Small intestine (tissue), 7 donors: ENCODE measurements around the gene MED12L. TPM values are rescaled to one million over a fixed set of nuclear protein-coding genes. Genes with fewer than 3 reads are reported as not detected.

Experiments used
- DNase-seq, 2 donors: peaks; one replicate each; pipeline versions ENCODE4 v3.0.0 to v3.0.0-alpha.2; 2013
- FAIRE-seq: peaks from 2 replicates; lab custom pipeline; 2012; peaks lifted over from hg19 to GRCh38; lab: Jason Lieb, UNC
- H3K27ac ChIP-seq, 3 donors: one replicate each; pipeline ENCODE4 v1.5.1; 2013; ENCODE audit warnings: low read length in 2 of 3, mild to moderate bottlenecking in 2 of 3, control low read depth in 1 of 3, inconsistent platforms in 1 of 3, low read depth in 1 of 3, moderate library complexity in 1 of 3
- H3K27me3 ChIP-seq, 3 donors: one replicate each; pipeline ENCODE4 v1.6.1; 2013; ENCODE audit warnings: low read length in 3 of 3, inconsistent platforms in 1 of 3; ENCODE audit not compliant: control insufficient read depth in 3 of 3, insufficient read depth in 3 of 3
- H3K36me3 ChIP-seq, 3 donors: one replicate each; pipeline ENCODE4 v1.6.1; 2013; ENCODE audit warnings: low read length in 3 of 3, inconsistent platforms in 1 of 3, low read depth in 1 of 3, mild to moderate bottlenecking in 1 of 3, moderate library complexity in 1 of 3; ENCODE audit not compliant: control insufficient read depth in 3 of 3, insufficient read depth in 2 of 3
- H3K4me1 ChIP-seq, 3 donors: one replicate each; pipeline ENCODE4 v1.6.1; 2013; ENCODE audit warnings: low read length in 2 of 3, inconsistent platforms in 1 of 3, low read depth in 1 of 3, mild to moderate bottlenecking in 1 of 3, moderate library complexity in 1 of 3; ENCODE audit not compliant: control insufficient read depth in 3 of 3, insufficient read depth in 2 of 3
- H3K4me3 ChIP-seq, 3 donors: one replicate each; pipeline ENCODE4 v1.5.1; 2013; ENCODE audit warnings: low read length in 3 of 3, control low read depth in 1 of 3, inconsistent platforms in 1 of 3, low read depth in 1 of 3, mild to moderate bottlenecking in 1 of 3, moderate library complexity in 1 of 3
- H3K9me3 ChIP-seq, 2 donors: one replicate each; pipeline ENCODE4 v1.6.1; 2013; ENCODE audit warnings: low read depth in 1 of 2, low read length in 1 of 2; ENCODE audit not compliant: control insufficient read depth in 2 of 2, insufficient read depth in 1 of 2
- WGBS, 3 donors: extraction: QIAGEN DNeasy Blood & Tissue Kit; methylation state at CpG; one replicate each; pipeline ENCODE4 v1.1.7; 2013; 5-methylcytosine and 5-hydroxymethylcytosine counted together
- polyA plus RNA-seq, 4 donors: library from polyadenylated mRNA; stranded (reverse) in 3 of 4; unstranded in 1 of 4; fragments of 200-250 nt in 3 of 4; fragments of 120-200 nt in 1 of 4; gene quantifications; one replicate each; pipeline versions ENCODE4 v1.2.1 to v1.2.3, GENCODE V29; 2013
- donor health status: healthy with polysubstance abuse.
- donor health status: control.
- donor health status: control.
- donor health status: Bipolar disorder and iron deficiency.
- donor health status: healthy.

Gene MED12L
- polyA plus RNA-seq, 4 donors: 0.16 to 2.4 (median 0.36) TPM

- H3K36me3 ChIP-seq: peaks cover 0 to under 1% (median 0%) of the 10 kb centered on the region in 3 donors
- FAIRE-seq (no peak), DNase-seq (no peak)
- H3K9me3 ChIP-seq: no peaks in the 10 kb centered on the region
- peaks cover 0 to 4% (median 0%) of the 10 kb centered on the region in 3 donors for H3K4me1 ChIP-seq
- H3K4me3 ChIP-seq: peak overlapping the region in 2 of 3 donors; percentile 46 to 63
- H3K27ac ChIP-seq: no peak overlapping the region
- H3K27me3 ChIP-seq: peaks cover 0 to 26% (median 2%) of the 10 kb centered on the region in 3 donors
- WGBS, 3 donors: 26 to 41% (median 38%) methylated on average over 14 of the region's 14 CpGs
Measured at GRCh38 chr3:151084893-151085226, 604 bp upstream of the MED12L start.

GRCh38 chr3:151085889-151086483 lies 522 bp downstream of the MED12L start:
- H3K27me3 ChIP-seq: peaks cover 0 to 26% (median 2%) of the 10 kb centered on the region in 3 donors
- peak overlapping the region in 1 of 3 donors; percentile 56 for H3K27ac ChIP-seq
- H3K36me3 ChIP-seq: peaks cover 0 to 2% (median 0%) of the 10 kb centered on the region in 3 donors
- FAIRE-seq: no peak
- peak overlapping the region; percentile 44 to 63 (median 46) for H3K4me3 ChIP-seq
- DNase-seq: peak in 1 of 2 donors; percentile 57
- WGBS, 3 donors: 0 to 1% (median 1%) methylated on average over 41 to 60 of the region's 60 CpGs
- no peaks in the 10 kb centered on the region for H3K9me3 ChIP-seq
- H3K4me1 ChIP-seq: peaks cover 0 to 4% (median 0%) of the 10 kb centered on the region in 3 donors

GRCh38 chr3:151086484-151087456 lies 1.3 kb downstream of the MED12L start:
- no peak for FAIRE-seq
- 2 to 3% (median 3%) methylated on average over 79 to 81 of the region's 81 CpGs for WGBS, 3 donors
- Histone ChIP-seq H3K27ac (peak overlapping the region in 1 of 3 donors; percentile 56), H3K4me3 (peak overlapping the region; percentile 8 to 63 (median 46)), H3K4me1 (peaks cover 0 to 4% (median 0%) of the 10 kb centered on the region in 3 donors), H3K36me3 (peaks cover 0 to 2% (median 0%) of the 10 kb centered on the region in 3 donors), H3K27me3 (peaks cover 0 to 26% (median 2%) of the 10 kb centered on the region in 3 donors), H3K9me3 (no peaks in the 10 kb centered on the region)
- DNase-seq: peak; percentile 83 to 89

- Histone ChIP-seq H3K27me3 (peaks cover 0 to 25% (median 0%) of the 10 kb centered on the region in 3 donors), H3K27ac (no peak overlapping the region), H3K36me3 (peaks cover 0 to 2% (median 0%) of the 10 kb centered on the region in 3 donors), H3K4me1 (peaks cover 0 to 4% (median 0%) of the 10 kb centered on the region in 3 donors), H3K4me3 (peak overlapping the region in 1 of 3 donors; percentile 63), H3K9me3 (no peaks in the 10 kb centered on the region)
- FAIRE-seq (no peak), DNase-seq (no peak)
- 84 to 88% (median 86%) methylated on average over 2 of the region's 2 CpGs for whole genome bisulfite sequencing, 3 donors
Measured at GRCh38 chr3:151087648-151088047, 2.2 kb downstream of the MED12L start.

GRCh38 chr3:151091685-151092345 lies 6.4 kb downstream of the MED12L start:
- H3K27ac ChIP-seq: no peak overlapping the region
- peaks cover 0 to 2% (median 0%) of the 10 kb centered on the region in 3 donors for H3K36me3 ChIP-seq
- H3K4me1 ChIP-seq: no peaks in the 10 kb centered on the region
- DNase-seq: no peak
- H3K4me3 ChIP-seq: no peak overlapping the region
- no peaks in the 10 kb centered on the region for H3K9me3 ChIP-seq
- 83 to 85% (median 84%) methylated on average over 3 of the region's 3 CpGs for WGBS, 3 donors
- no peak for FAIRE-seq
- H3K27me3 ChIP-seq: peaks cover 0 to 5% (median 0%) of the 10 kb centered on the region in 3 donors

GRCh38 chr3:151093148-151093547 lies 7.7 kb downstream of the MED12L start:
- whole genome bisulfite sequencing, 3 donors: 94 to 97% (median 95%) methylated on average over 2 of the region's 2 CpGs
- FAIRE-seq (no peak), DNase-seq (no peak)
- Histone ChIP-seq H3K27me3 (no peaks in the 10 kb centered on the region), H3K4me3 (no peak overlapping the region), H3K27ac (no peak overlapping the region), H3K4me1 (no peaks in the 10 kb centered on the region), H3K36me3 (peaks cover 0 to 2% (median 0%) of the 10 kb centered on the region in 3 donors), H3K9me3 (no peaks in the 10 kb centered on the region)

GRCh38 chr3:151093905-151094304 lies 8.4 kb downstream of the MED12L start:
- H3K4me1 ChIP-seq: no peaks in the 10 kb centered on the region
- WGBS, 3 donors: 58 to 60% (median 58%) methylated on average over 4 of the region's 4 CpGs
- FAIRE-seq: no peak

GRCh38 chr3:151096716-151097115 lies 11.3 kb downstream of the MED12L start:
- Histone ChIP-seq H3K4me1 (no peaks in the 10 kb centered on the region), H3K36me3 (no peaks in the 10 kb centered on the region), H3K9me3 (no peaks in the 10 kb centered on the region), H3K27me3 (no peaks in the 10 kb centered on the region), H3K27ac (no peak overlapping the region), H3K4me3 (no peak overlapping the region)
- no peak for DNase-seq
- 53 to 79% (median 66%) methylated on average over 2 of the region's 2 CpGs for WGBS, 3 donors
- no peak for FAIRE-seq

More at GRCh38 chr3:151093905-151094304, 8.4 kb downstream of the MED12L start:
- Histone ChIP-seq H3K4me3 (no peak overlapping the region), H3K9me3 (no peaks in the 10 kb centered on the region), H3K27ac (no peak overlapping the region), H3K27me3 (no peaks in the 10 kb centered on the region), H3K36me3 (peaks cover 0 to 2% (median 0%) of the 10 kb centered on the region in 3 donors)
- peak in 1 of 2 donors; percentile 13 for DNase-seq
